Renal cortical epithelial cell (primary cell): Measurements from ENCODE around the gene USP34. TPM values are rescaled to one million over a fixed set of nuclear protein-coding genes. Genes with fewer than 3 reads are reported as not detected.
"Not testable (repeated sequence)": the region's sequence is repeated elsewhere in the genome, so short reads cannot be mapped to it uniquely, and the experiment has no call there.

ENCODE experiments used
- DNase-seq: peaks from one replicate; pipeline ENCODE4 v3.0.0-alpha.2; 2011; ENCODE audit warnings: low read depth
- total RNA-seq: library from RNA; depleted of rRNA; stranded (reverse); fragments of >200 nt; gene quantifications from 2 replicates; pipeline ENCODE4 v1.2.3, GENCODE V29; 2014

The USP34 gene
- total RNA-seq, 1 donor from 2014 or later = 182 TPM

DNA sequence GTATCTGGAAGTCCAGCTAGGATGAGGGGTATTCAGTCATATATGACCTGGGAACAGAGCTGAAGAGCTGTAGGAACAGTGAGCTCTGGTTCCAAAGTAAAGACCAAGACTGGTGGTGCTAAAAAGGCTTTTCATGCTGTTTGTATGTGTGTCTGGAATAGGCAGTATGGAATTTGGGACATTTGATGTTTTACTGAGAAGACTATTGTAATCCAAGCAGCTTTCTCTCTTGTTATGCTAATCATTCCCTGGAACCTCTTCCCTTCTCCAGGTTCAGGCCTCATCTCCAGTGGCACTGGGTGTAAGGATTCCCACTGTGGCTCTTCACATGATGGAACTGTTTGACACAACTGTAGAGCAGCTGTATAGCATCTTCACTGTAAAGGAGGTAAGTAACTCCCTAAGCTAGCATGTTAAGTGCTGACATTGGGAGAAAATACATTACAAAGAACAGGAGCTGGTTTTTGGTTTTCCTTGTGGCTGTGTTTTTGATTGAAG, 285.6 kb downstream of the USP34 start:
- no peak for DNase-seq

DNA sequence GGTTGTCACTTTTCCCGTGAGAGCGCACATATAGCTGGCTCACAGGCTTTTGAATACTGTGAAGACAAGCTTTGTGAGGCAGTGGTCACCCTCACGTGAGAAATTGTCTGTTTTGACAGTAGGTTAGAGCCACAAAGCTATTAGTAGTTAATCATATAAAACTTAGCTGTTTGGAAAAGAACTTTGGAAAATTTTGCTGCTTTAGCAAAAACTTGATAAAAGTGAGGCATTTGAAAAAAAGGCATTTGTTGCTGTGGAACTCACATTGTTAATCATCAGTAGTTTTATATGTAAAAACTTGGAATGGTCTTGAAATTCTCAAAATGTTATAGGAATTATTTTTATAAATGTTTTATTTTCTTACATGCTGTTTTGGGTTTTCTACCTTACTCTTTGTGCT, 286.6 kb downstream of the USP34 start:
- no peak for DNase-seq

DNA sequence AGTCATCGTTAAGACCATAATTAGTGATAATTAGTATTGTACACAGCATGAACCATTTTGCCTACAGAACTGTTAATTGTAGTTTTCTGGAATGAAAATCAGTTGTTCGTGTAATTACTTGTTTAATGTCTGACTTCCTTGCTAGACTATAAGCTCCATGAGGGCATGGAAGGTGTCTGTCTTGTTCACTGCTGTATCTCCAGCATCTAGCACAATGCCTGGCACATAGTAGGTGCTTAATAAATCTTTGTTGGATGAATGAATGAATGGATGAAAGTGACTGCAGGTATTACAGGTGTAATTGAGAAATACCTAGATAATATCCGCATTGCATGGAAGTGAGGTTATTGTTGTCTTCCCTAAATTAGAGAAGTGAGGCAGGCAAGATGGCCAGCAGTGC, 287.1 kb downstream of the USP34 start:
- no peak for DNase-seq

GRCh38 chr2:61182059-61182383, 288.9 kb downstream of the USP34 start:
- no peak for DNase-seq

GRCh38 chr2:61181382-61182058, 289.4 kb downstream of the USP34 start:
- no peak for DNase-seq

- no peak for DNase-seq
These were observed 290.2 kb downstream of the USP34 start for GRCh38 chr2:61180686-61181085.

DNA sequence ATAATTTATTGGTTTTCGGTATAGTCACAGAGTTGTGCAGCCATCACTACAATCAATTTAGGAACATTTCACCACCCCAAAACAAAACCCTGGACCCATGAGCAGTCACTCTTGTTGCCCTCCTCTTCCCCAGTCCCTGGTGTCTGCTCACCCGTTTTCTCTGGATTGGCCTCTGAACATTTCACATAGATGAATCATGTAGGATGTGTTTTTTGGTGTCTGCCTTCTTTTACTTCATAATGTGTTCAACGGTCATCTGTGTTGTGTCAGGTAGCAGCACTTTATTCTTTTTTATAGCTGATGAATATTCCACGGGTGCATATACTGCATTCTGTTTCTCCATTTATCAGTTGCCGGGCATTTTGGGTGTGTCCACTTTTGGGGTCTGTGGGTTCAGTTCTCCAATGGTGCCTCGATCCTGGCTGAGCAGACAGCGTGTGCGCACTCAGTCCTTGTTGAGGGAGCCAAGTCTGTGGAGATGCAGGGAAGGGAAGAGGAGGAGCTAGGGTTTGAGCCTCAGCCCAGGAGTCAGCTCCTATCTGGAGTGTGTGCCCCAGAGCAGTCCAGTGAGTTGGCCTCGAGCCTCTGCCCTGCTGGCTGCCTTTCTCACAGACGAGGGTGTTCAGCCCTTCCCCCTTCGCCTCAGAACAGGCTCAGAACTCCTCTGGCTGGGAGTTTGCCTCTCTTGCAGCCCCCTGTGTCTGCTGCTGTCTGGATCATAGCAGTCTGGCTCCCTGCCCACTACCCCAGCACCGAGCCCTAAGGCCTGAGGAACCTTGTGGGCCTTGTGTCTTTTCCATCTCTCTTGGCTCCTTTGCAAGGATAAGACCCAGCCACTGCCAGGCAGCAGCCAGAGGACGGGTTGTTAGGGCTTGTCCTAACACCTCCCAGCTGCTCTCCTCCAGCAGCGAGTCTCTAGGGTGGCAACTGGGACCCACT, 290.9 kb downstream of the USP34 start:
- DNase-seq = no peak

DNA sequence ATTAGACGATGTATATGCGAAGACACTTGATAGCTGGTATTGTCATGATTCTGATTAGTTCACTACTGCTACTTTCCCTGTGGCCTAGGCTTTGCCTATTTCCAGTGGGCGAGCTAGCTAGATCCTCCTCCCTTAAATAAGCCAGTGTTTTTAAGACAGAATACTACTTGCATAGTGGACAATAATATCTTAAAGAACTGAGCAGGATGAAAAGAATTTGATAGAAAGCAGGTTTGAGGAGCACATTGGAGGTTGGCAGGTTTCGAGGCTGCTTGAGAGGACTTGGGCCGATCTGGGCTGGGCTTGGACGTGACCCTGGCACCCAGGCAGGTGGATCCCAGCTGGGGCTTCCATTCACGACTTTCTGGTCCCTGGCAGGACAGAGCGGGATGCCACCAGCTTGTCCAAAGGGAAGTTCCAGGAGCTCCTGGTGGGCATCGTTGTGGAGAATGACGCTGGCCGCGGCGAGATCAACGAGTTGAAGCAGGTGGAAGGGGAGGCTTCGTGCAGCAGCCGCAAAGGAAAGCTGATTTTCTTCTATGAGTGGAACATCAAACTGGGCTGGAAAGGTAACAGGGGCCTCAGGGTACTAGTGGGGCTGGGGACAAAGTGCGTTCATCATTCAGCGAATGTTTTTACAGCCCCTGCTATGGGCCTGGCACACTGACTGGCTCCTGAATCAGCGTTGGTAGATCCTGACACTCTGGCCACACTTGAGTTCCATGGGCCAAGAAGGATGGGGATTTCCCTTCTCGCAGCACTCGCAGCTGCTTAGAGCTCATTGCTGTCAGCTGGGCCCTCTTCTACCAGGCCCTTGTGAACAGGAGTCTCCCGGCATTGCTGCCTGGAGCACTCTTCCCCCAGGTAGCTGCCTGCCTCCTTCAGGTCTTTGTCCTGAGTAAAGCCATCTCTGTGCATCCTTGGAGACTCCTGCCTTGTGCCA, 292.0 kb downstream of the USP34 start:
- peak; percentile 23 for DNase-seq

DNA sequence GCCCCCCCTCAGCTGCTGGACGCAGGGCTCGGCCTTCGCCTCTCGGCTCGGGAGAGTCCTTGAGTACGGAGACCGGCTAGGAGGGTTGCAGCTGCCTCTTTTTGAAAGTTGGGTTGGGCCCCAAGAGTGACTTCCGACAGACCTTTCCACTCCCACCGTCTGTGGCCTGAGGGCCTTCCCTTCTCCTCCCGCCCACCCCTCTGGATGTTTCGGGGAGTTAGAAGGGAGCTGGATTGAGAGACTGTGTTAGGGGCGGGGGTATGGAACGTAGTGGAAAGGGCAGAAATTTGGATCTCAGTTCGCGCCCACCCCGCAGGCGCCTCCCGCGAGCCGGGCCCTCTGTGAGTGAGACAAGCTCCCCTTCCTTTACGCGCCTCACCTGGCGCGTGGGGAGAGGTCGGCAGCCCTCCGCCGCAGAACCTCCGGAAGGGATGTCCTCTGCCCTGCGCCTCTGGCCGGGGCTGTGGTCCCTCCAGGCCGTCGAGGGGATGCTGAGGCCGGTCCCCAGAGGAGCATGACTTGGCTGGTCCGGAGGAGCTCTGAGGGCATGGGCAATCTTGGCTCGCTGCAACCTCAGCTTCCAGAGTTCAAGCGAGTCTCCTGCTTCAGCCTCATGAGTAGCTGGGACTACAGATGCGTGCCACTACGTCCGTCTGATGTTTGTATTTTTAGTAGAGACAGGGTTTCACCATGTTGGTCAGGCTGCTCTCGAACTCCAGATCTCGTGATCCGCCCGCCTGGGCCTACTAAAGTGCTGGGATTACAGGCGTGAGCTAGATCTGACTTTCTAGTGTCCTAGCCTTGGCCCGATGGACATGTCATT, 292.9 kb downstream of the USP34 start:
- DNase-seq = no peak

DNA sequence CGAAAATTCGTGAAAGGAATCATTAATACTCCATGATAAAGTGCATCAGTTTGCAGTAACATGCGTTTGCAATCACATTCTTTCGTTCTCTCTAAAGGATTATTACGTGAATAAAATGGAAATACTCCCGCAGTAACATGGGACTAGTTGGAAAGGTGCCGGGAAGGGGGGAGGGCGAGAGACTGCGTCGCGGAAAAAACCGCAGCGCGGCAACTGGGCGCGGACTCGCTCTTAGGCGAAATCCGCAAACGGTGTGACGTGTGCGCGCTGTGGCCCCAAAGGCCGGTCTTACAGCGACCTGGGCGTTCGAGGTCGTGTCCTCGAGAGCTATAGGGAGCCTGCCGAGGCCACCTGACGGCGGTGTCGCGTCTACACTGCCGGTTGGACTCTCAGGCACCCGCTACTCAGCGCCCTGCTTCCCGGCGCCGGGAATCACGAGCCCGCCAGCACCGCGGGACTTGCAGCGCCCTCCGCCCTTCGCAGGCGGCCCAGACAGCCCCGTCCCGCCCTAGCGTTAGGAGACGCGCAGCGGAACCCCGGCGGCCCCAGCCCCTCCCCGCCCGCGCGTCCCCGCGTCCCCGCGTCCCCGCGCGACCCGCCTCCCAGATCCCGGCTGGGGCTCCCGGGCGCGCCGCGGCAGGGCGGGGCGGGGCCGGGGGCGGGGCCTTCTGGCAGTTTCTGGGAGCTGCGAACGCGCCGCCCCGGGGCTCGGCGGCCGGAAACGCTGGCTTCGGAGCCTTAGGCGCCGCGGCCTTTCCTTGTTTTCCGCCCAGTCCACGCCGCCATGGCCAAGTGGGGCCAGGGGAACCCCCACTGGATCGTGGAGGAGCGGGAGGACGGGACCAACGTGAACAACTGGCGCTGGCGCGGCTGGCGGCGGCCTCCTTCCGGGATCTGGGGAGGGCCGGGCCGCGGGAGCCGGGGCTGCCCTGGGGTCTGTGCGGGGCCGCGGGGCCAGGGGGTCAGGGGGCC, 293.8 kb downstream of the USP34 start:
- DNase-seq = peak; percentile 63

DNA sequence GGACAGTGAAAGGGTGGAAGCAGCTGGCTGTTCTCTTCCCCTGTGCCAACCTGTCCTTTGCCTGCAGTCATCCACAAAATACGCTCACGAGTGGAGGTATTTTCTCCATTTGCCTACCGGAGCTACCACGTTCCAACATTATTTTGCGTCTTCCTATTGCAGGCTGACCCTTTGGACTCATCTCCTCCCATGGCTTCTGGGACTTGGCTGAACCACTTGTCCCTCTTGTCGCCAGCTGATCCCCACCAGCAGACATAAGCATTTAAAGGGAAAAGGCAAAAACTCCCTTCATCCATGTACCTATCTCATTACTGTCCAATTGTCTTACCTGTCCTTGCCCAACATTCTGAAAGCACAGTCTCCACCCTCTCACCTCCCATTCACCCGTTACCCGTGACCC, 295.9 kb downstream of the USP34 start:
- no peak for DNase-seq

DNA sequence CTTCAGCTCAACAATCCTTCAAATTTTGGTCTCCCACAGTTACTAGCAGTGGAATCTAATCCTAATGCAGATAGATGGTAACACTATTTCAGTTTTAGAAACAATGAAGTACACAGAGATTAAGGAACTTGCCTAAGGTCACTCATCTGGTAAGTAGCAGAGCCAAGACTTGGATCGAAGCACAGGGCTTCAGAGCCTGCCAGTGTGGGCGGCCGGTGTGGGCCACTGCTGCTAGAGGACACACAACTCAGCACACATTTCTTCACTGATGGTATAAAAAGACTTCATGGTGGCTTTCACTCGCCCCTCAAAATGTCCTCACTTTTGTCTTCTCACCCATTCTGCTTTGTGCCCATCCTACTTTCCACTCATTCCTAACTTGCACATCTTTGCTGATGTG, 297.8 kb downstream of the USP34 start:
- DNase-seq = no peak

GRCh38 chr2:61172671-61173070, 298.2 kb downstream of the USP34 start:
- DNase-seq = no peak

- no peak for DNase-seq
These were observed 303.3 kb downstream of the USP34 start for GRCh38 chr2:61167579-61167978.

DNA sequence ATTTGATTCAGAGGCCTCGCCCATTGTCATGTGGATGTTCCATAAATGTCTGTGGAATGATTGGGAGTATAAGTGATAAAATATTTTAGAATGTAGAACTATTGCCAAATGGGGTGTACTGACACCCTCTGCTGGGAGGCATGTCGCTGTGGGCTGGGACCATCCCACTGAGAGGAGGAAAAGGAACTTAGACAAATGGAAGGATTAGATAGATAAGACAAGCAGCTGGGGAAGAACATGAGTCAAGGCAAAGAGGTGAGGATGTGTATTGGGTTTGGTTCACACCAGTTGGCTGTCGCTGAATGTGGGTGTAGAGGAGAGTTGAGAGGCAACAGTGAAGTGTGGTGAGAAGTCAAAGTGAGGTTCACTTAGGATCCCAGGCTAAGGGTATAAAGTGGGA, 304.9 kb downstream of the USP34 start:
- no peak for DNase-seq

GRCh38 chr2:61165082-61165481, 305.8 kb downstream of the USP34 start:
- not testable (repeated sequence) for DNase-seq

- DNase-seq = no peak
These were observed 308.2 kb downstream of the USP34 start for GRCh38 chr2:61162721-61163120.

DNA sequence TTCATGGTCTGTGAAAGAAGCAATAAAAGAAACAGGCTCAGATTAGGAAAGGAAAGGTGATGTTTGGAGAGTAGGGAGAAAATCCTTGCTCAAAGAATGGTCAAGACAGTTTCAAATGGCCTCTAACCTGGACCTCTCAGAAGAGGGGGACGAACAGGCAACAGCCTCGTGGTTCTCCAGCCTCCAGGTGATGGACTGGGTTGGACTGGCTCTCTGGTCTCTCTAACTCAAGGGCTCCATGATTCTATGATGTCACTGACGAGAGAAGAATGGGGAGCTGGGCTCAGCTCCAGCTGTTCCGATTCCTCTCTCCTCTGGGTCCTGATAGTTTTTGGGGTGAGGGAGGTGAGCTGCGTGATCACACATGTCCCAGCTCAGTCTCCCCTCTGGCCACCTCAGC, 309.0 kb downstream of the USP34 start, which contains the start of gene C2orf74:
C2orf74 (plus strand) TSS at position 301 of the 400 bp plus-strand sequence. CDS start 327 bp downstream, outside the sequence.
- DNase-seq = no peak

GRCh38 chr2:61158356-61158955, 312.4 kb downstream of the USP34 start:
- no peak for DNase-seq
